HT1080 (cell line): Measurements from ENCODE around the gene LRP1B. TPM values are rescaled to one million over a fixed set of nuclear protein-coding genes. Genes with fewer than 3 reads are reported as not detected.

Experiments
- DNase-seq: peaks from one replicate; pipeline ENCODE4 v3.0.0-alpha.2; 2015; ENCODE audit warnings: low read depth
- total RNA-seq: library from RNA; depleted of rRNA; stranded (reverse); fragments of >200 nt; shearing (Covaris generic); gene quantifications from 2 replicates; pipeline ENCODE4 v1.2.3, GENCODE V29; 2014

LRP1B gene
- total RNA-seq, 1 experiment from 2014 or later, result 0.05 TPM

DNA sequence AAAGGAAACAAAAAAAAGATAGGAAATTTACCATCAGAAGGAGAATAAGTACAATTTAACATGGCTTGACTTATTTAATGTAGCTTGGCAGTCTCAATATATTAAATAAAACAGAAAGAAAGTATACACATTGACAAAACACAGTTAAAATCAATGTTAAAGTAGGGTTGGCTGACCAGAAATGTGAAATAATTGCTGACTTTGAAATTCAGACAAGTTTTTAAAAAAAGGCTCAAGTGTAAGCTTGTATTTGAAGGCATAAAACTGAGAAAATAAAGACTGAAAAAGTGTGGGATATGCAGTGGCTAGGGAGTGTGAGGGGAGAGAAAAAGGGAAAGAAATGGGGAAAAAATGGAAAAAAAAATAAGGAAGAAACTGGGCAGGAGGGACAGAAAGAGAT is 665.8 kb downstream of the LRP1B start:
- no peak for DNase-seq

DNA sequence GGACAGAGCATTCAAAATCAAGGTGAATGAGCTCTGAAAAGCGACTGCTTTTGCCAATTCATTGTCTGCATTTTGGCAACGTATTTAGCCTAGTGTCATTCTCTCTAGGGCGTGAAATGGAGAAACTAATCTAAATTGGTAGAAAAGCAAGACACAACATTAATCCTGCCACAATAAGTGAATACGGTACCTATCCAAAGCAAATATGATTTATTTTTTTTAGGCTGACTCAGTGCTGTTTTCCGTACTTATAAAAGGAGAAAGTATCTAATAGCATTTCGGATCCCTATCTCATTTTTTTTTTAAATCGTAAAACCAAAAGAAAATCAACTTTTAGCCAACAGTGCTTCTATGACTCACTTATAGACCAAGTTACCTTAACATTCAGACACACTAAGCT is 672.5 kb downstream of the LRP1B start:
- DNase-seq, result no peak

DNA sequence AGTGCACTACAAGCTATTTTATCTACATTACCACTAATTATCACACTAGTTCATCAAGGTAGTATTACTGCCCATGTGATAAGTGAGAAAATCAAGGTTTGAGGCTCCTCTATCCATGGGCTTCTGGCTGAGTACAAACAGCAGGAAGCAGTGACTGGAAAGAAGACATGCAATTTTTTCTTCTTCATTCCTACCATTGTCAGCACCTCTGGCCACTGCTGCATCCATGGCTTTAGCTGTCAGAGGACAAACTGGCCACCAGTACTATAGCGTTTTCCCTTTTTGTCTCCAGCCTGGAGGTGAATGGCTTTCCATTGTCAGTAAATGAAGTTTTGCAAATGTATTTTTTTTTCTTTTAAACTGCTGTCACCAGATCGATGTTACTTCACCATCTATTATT is 674.9 kb downstream of the LRP1B start:
- no peak for DNase-seq

DNA sequence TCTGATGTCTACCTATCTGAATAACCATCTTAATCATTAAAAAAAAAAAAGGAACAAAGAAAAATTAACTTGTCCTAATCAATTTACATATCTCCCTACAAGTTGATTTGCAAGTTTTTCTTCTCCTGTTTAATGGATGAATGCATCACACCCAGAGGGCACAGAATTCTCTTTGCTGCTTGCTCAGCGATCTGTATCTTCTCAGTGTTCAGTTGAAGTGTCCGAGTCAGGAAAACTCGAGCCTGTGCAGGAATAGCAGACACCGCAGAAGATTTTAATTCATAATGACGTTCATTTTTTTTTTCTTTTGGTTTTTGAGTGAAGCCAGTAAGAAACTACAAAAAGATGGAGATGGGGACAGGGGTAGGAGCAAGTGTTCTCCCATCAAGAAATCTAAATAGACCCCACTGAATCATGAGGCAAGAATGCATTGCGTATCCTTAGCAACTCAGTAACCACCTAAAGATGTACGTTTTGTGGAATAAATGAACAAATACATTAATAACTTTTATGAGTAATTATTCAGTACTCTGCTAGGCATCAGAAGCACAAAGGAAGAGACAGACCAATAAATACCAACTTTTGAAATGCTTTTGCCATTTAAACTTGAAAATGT is 675.5 kb downstream of the LRP1B start:
- no peak for DNase-seq

DNA sequence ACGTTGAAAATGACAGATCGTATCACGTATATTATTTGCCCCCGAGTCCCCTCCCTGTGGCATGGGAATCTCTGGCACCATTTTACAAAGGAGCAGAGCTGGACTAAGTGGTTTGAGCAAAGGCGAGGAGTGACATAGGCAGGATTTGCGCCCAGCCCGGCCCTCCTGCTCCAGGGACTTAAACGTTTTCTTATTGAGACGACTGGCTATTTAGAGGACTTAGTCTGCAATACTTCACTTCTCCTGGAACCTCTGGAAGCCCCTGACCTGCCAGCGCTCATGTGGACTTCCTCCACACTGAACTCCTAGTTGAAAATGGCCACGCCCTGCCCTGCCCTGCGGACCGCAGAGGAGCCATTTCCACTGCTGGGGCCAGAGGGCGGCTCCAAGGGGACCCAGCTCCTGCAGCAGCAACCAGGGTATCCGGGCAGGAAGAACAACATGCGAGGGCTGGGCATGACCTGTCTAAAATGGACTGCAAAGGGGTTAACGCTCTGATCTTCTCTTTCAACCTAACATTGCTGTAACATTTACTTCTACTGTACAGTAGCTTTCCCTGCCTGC is 690.7 kb downstream of the LRP1B start:
- no peak for DNase-seq

DNA sequence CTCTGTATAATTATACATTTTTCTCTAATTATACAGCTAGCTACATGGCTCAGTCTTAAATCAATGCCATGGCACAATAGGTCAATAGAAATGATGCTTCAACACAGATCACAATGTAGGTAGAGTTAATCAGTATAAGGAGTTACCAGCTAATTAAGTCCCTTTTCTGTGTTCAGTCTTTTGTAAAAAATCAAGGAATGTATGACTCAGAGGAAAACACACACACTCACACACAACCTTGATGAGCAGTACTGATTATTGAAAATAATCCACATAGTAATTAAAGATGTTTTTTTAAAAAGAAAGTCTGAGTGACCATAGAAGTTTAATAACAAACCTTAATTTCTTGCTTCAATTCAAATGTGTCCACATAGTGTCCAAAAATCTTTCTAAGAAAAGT is 691.3 kb downstream of the LRP1B start:
- DNase-seq, result no peak

DNA sequence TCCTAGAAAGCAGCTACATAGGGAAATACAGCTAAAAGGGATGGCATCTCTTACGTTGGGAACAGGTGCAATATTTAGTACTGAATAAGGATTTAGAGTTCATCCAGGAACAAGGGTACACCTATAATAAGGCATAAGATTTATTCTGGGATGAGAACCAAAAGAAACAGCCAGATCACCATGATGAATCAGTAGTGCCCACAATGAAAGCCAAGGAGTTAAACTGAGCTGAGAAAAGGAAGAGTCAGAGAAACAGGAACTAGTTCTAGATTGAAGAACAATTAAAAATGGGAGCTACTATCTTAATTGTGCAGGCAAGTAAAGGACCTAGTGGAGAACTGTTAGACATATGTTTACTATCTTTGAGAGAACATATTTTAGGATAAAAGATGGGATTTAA is 692.3 kb downstream of the LRP1B start:
- DNase-seq, result peak; percentile 17

DNA sequence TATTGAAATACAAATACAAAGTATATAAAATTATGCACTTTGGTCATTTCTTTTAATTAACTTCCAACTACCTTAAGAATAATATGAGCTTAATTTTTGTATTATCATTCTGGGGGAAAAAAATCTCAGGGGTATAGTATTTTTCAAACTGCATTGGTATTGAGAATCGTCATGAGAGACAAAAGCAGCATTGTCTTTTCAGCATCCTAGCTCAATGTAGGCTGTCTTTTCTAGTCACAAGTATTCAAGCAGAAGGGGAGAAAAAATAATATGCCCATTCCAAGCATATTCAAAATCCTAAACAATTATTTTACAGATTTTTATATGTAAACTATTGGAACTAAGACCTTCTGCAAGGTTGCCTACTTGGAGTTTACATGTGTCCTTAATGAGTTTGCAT is 693.3 kb downstream of the LRP1B start:
- DNase-seq, result no peak

DNA sequence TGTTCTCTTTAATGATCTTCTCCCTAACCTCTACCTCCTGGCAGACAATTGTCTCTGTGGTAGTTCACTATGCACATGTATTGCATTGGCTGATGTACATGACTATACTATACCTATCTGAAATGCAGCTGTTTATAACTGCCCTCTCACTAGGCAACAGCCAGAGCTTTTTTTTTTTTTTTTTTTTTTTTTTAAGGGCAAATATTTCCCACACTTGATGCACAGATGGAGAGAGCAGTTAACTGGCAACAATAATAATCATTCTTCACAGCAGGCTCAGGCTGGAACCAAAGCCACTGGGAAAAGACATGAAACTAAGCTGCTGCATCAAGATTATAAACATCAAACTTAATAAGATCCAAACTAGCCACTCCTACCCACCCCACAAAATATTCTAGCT is 707.7 kb downstream of the LRP1B start:
- DNase-seq, result no peak

DNA sequence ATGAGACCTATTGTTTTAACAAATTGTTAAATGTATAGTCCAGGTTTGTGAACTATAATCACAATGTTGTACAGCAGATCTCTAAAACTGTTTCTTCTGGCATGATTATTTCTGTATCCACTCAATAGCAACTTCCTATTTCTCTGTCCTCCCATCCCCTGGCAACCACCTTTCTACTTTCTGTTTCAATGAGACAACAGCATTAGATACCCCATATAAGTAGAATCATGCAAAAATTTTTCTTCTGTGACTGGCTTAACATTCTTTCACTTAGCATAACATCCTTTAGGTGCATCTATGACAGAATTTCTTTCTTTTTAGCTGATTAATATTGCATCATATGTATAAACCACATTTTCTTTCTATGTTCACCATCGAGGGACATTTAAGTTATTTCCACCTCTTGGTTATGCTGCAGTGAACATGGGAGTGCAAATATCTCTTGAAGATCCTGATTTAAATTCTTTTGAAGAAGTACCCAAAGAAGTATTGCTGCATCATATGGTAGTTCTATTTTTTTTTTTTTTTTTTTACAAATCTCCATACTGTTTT is 713.5 kb downstream of the LRP1B start:
- DNase-seq, result peak; percentile 4

DNA sequence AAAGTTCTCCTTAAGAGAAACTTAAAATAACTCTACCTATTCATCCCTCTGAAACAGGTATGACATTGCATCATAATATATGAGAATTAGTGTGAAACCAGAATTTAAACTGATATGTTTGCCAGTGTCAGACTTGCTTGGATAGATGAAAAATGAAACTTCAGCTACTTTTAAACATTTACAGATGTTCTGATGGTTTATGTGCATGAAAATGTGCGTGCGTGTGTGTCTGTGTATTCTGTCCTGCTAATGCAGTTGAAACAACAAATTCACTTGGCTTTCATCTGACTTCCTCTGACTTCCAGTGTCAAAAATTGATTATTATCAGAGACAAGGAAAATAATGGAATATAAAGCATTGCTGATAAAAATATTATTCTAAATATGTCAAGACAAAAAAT is 719.4 kb downstream of the LRP1B start:
- no peak for DNase-seq

DNA sequence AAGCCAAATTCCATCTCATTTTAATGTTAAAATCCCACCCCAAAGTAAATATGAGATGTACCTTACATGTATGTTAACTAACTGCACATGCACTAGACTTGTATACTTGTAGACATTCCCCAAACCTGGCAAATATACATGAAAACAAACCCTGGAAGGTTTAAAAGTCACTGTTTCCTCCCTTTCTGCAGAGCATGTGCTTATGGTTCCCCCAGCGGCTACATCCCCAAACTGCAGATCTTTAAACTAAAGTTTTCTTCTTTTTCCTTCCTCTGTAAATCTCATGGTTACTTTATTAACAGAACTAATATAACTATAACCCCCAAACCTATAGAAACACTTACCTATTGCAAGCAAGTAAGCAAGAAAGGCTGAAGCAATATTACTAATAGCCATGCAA is 731.5 kb downstream of the LRP1B start:
- no peak for DNase-seq

DNA sequence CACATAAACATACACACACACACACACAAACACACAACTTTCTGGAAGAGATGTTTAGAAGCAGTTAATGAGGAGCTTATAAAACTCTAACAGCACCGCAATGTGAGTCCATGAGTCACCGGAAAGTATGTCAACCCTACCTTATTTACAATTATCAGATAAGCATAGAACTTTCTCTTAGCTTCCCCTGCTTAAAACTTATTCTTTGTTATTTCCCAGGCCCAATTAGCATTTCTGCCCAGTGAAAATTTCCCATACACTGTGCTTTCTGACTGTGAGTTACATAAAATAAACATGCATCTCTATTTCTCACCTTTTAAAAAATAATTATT is 737.6 kb downstream of the LRP1B start:
- DNase-seq, result peak; percentile 6

DNA sequence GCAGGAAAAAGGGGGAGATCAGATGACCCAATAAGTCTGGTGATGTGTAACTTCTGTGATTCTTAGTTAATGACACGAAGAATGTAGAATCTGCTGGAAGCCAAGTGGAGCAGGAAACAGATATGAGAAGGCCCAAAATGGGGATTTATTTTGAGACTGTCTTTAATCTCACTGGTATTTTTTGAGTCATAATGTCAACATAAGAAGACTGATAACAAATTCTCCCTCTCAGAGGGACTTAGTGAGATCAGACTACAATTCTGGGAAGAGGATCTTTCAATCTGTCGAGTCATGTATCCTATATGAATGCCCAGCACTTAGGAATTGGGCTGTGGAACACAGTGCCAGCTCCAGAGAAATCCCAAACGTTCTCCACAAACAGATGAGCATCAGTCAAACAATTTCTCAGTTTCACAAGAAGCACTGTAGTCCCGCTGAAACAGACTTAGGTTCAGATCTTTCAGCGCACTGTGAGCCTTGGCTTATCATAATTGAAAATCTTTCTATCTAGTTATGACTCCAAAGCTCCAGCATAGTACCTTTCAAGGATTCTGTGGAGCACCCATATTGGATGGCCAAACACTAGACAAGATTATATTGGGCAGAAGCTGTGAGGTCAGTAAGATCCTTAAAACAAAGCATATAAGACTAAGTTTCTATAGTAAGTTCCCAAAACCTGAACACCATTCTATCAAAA is 738.2 kb downstream of the LRP1B start:
- peak; percentile 69 for DNase-seq

DNA sequence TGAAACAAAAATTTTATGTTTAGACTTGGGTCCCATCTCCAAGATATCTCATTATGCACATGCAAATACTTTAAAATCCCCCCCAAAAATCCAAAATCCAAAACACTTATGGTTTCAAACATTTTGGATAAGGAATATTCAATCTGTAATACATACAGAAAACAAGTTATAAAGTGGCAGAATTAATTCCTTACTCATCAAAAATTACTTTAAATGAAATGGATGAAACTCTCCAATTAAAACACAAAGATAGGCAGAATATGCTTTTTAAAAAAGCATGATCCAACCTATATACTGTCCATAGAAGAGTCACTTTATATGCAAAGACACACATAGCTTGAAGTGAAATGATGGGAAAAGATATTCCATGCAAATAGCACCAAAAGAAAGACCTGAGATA is 744.6 kb downstream of the LRP1B start:
- no peak for DNase-seq

DNA sequence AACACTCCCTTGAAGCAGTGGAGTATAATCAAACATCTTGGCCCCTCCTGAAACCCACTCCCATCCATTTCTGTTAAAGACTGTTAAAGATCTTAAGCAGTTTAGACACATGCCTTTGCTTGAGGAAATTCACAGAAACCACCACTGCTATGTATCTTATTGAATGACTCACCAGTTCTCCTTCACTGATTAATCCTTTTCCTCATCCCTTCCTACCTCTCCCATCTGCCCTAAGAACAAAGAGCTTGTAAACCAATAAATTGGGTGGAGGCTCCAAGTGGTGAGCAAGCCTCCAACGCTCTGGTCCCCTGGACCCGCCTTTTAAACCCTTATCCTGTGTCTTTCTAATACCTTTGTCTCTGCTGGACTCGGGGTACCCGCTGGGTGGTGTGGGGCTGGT is 746.1 kb downstream of the LRP1B start:
- peak; percentile 82 for DNase-seq

DNA sequence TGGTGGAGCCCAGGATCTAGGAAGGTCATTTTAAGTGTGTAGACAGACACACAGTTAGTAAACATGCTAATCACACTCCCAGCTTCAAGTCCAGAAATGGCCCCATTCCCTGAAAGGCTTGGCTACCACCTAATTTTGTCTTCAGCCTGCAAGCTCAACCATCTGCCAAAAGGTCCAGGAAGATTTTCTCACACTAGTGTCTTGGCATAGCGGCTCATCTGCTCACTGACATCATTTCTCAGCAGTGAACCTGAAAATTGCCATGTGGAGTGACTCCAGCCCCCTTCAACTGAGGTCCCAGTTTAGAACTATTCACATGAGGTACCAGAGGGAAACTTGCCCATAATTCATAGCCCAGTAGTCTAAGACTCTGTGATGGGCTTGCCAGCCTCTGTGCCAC is 748.9 kb downstream of the LRP1B start:
- no peak for DNase-seq

DNA sequence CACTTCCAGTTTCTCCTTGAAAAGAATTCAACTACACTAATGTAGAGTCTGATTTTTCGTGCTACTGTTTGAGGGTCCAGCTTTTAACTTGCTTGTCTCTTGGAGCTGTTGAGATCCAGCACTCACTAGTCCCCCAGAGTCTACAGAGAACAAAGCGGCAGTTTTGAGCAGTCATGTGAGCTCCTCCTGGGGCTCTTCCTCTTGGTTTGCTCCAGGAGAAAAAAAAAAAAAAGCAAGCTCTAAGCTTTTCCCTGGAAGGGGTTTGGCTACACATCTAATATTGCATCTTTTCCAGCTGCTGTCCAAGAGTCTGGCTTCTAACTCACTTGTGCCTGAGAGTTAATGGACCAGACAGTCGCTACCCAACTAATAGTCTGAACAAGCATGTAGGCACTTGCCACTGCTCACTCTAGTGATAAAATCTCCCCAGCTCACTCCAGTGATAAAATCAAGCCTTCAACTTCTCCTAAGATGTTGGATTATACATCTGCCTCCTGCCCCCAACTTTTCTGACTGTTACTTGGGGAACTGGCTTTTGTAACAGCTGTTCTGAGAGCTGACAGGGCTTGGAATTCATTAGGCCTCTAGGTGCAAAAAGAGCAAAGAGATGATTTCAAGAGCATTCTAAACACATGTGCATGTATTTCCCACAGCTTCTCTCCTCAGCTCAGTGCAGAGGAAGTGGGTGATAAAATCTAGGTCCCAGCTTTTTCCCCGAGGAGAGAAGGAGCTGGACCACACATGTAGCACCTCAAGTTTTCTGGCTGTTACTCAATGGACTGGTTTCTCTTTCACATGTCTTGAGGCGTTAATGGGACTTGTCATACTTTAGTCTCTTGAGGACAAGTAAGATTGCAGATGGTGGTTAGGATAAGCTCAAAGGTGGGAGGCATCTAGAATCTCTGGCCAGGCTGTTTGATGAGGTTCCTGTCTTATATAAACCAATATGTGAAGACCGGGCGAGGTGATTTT is 750.5 kb downstream of the LRP1B start:
- DNase-seq, result no peak

DNA sequence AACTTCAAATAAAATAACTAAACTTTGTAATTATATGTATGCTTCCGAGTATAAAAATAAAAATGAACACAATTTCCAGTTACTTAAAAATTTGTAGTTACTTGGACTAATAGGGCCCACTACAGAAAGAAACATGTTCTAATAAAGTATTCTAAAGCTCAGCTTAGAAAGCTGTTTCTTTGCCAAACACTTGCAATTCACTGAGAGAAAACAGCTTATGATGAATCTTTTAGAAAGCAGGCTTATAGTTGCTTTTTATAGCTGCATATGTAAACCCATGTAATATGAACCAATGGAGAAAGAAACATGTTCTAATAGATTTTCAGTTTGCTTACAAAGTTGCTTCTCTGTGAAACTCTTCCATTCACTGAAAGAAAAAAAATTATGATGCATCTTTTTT is 766.0 kb downstream of the LRP1B start:
- DNase-seq, result no peak

DNA sequence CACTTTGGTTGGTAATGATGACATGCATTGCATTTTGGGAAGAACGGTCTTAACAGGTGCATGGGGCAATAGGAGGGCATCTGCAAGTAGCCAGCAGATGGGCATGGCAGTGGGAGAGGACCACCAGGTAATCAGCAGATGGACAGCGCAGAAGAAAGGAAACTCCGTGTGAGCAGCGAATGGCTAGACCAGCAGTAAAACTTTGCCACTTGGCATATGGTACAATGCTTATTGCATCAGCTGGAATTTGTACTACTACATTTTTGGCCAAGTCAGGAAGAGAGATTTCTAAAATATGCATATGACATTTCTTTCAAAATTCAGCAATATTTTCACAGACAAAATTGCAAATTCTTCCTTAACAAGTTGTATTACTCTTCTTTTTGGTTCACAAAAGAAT is 768.5 kb downstream of the LRP1B start:
- DNase-seq, result no peak

DNA sequence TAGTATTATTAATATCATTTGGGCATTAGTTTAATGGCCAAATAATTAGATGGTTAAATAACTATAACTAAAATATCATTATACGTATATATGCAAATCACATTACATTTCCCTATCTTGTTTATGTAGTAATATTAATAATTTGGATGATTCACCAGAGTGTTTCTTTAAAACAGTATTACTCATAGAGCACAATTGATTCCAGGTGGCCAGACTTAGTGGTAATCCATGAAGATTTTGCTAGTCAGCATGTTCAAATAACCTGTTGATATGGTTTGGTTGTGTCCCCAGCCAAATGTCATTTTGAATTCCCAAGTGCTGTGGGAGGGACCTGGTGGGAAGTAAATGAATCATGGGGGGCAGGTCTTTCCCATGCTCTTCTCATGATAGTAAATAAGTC is 782.3 kb downstream of the LRP1B start:
- no peak for DNase-seq

DNA sequence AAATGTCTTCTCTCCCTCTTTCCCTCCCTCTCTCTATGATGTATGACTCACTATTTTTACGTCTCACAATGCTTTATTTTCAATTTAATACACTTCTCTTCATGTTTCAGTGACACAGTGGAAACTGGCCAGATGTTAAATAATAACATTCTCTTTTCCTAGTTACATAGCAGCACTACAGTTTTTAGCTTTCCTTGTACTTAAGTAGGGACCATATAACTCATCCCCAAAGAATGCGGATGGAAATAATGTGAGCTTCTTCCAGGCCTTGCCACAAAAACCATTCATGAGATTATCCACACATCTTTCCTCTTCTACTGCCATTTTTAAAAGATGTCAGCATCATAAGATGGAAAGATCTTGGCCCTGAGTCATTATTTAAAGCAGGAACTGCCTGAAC is 789.4 kb downstream of the LRP1B start:
- peak; percentile 93 for DNase-seq
